NK-92 treated with Interleukin-12 subunit alpha and Interleukin-12 subunit beta, amount 100 ng/mL, for 24 hours (cell line): ENCODE data around the gene PHTF1.

ENCODE experiments used
- DNase-seq: peaks from one replicate; lab custom pipeline; 2025; lab: John Stamatoyannopoulos, UW

PHTF1 gene

DNA sequence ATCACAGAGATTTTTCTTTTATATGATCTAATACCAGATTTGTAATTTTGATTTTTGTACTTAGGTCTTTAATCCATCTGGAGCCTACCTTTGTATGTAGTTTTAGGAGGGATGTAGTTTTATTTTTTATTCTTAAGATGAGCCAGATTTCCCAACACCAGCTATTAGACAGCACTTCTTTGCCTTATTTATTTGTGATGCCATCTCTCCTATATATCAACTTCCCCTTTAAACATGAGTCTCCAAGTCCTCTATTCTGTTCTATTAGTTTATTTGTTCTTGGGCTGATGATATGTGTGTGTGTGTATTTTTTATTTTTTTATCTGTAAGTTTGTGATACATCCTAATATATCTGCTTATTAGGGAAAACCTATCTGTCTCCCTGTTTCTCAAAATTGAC lies 94.2 kb downstream of the PHTF1 start:
- no peak for DNase-seq

DNA sequence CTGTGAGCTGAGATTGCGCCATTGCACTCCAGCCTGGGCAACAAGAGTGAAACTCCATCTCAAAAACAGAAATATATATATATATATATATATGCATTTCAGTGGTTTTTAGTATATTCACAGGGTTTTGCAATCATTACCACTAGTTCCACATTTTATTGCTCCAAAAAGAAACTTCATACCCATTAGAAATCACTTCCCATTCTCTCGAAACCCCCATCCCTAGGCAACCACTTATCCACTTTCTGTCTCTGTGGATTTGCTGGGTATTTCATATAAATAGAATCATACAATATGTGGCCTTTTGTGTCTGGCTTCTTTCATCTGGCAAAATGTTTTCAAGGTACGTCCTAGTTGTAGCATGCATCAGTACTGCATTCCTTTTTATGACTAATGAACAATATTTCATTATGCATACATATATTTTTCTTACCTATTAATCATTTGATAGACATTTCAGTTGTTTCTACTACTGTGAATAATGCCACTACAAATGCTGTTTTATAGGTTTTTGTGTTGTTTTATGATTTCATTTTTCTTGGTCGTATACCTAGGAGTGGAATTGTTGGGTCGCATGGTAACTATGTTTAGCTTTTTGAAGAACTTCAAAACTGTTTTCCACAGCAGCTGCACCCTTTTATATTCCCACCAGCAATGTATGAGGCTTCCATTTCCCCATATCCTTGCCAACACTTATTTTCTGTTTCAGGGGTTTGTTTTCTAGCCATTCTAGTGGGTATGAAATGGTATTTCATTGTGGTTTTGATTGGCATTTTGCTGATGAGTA lies 95.9 kb downstream of the PHTF1 start:
- DNase-seq: no peak

DNA sequence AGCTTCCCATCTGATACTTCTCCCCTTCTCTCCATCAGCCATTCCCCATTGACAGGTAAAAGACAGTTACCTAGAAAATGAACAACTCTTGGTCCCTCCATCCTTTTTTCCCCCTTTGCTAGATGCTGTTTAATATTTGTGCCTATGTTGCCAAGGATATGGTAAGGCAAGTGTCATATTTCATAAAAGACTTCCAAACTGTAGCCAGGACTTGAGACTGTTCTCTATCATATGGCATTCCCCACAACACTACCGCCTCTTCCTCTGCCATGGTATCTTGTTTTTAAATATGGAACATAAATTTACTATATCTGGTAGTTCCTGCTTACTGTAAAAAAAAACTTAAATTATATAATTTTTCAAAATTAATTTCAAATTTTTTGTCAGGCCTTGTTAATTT lies 97.2 kb downstream of the PHTF1 start:
- no peak for DNase-seq

DNA sequence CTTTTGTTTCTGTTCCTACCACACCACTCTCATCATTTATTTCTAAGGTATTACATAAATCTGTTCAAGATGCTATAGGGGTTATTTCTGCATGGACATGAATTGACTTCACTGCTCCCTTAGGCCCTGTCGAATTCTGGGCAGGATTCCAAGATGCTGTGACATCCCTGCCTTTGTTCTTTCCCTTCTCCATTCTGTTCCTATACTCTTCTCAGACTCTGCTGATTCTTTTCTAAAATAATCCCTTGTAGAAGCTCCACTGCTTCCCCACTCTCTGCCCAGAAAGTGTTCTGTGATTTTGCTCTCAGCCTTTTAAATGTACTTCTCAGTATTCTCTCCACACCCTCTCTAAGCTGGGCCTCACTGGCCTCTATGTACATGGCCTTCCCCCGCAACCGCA lies 99.2 kb downstream of the PHTF1 start:
- no peak for DNase-seq

DNA sequence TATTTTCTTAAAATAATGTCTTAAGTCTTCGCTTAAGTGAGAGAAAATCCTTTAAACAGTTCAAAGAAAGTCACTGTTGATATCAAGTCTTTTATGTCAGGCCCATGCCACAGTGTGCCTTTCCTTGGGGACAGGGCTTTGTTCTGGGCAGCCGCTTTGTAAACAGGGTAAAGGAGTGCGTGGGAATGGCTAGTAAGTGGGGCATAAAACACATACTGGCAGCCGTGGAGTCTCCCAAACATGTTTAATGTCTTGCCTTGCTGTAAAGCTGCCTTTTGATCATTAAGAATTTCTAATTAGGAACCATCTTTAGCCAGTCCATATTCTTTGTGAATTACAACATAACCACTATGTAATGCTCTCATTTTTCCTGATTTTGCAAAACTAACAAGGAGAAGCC lies 99.7 kb downstream of the PHTF1 start:
- DNase-seq: no peak

DNA sequence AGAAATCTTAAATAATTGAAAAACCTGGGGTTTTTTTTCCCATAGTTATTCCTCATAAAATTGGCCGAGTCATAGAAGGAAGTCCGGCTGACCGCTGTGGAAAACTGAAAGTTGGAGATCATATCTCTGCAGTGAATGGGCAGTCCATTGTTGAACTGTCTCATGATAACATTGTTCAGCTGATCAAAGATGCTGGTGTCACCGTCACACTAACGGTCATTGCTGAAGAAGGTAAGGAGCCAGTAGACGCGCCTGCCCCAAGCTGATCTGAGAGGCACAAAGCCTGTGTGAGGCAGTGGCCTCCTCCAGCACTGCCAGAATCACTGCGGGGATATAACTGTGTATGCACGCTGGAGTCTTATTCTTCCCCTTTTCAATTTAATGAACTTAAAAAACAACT lies 100.3 kb downstream of the PHTF1 start:
- no peak for DNase-seq

DNA sequence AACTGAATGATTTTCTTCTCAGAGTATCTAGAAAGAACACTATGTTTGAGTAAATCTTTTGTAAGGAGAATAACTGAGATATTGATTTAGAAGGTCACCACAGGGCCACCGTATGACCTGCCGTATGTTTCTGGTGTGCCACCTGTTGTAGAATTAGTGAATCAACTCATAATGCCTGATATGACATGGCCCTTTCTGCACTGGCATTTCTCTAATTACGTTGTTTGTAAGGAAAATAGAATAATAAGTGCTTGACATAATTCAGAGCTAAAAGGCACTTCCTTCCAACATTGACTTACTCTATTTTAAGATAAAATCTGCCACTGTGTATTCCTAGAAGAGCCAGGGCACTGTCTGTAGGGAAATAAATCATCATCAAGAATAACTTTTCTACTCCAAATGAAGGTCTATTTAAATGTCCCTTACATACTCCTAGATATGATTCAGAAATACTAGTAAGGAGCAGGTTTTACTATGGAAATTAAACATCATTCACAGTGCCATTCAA lies 101.7 kb downstream of the PHTF1 start:
- DNase-seq: no peak

DNA sequence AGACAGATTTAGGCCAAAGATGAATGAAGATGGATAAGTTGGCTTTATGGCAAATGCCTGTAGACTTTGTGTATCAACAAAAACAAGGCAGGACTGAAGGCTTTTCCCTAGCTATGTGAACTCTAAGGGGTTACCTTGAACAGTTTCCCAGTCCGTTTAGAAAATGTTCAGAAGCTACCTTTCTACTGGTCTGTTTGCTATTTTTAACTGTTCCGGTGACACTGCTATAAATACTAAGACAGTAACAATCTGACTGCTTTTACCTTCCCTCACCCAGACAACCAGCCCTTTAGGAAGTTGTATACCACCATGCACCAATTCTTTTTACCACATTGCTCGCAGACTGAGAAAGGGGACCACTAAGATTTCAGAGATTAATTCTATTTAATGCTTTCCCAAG lies 102.2 kb downstream of the PHTF1 start:
- DNase-seq: no peak

DNA sequence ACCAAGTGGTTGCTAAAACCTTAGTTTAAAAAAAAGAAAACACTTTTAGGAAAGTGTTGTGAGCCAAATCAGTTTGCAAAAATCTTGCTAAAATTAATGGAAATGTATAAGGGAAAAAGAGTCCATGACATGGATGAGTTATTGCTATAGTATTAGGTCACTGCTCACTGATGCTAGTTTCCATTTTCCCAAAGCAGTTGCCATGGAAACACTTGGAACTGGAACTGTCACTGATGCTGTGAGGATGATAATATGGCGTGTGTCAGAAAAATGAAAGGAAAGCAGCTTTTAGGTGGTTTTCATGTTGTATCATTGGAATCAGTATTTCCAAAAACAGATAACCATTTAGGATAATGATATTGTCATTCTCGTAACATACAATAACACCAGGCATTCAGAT lies 104.4 kb downstream of the PHTF1 start:
- DNase-seq: no peak

DNA sequence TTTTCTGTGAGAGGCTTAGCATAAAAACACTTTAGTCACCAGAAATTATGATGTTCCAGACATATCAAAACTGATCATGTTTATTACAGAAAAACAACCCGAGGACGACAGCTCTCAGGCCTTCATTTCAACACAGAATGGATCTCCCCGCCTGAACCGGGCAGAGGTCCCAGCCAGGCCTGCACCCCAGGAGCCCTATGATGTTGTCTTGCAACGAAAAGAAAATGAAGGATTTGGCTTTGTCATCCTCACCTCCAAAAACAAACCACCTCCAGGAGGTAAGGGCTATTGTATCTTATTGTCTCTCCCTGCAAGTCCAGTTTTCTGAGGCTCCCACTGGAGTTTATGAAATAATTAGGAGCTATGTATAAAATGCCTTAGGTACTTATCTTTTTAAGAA lies 105.5 kb downstream of the PHTF1 start:
- no peak for DNase-seq

DNA sequence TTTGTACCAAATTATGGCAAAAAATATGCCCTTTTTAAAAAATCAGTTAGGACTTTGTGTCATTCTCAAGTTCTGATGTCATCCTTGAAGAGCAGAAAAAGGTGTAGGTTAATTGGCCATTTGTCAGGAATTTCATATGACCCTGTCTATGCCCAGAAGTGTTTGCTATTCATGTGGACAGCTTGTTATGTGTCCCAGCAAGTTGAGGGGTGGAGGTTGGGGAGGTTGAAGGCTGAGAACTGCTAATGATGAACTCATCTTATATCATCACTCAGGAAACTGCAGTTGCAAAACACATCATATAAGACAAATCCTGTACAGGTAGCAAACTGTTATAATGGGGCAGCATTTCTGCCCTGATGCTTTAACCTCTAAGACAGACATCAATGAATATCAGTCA lies 106.5 kb downstream of the PHTF1 start:
- DNase-seq: no peak

DNA sequence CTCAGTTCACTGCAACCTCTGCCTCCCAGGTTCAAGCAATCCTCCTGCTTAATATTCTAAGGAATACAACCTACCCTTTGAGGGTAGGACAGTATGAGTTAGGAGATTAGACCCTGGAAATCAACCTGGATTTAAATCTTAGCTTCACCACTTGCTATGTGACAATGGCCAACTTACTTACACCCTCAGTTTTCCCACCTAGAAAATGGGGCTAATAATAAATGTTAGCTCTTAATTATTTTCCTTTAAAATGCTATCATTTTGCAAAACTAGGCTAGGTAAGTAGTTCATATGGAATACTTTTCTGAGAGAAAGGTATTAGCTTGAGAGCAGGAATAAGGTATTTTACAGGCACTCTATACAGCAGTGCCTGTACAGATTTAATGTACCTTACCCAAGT lies 110.8 kb downstream of the PHTF1 start:
- DNase-seq: no peak

DNA sequence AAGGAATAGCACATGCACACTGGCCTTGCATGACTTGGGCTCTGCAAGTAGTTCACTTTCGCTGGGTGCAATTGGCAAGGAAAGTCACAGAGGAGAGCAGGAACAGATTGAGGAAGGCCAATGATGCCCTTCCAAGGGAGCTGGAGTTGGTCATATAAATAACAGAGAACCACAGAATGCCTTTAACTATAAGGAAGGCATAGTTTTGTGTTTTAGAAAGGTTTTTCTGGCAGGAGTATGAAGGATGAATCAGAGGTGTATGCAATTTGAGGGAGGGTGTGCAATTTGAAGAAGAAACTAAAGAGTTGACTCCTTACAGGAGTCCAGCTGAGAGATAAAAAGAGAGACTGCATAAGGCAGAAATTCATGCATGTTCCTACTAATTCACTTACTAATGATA lies 112.1 kb downstream of the PHTF1 start:
- no peak for DNase-seq
